Pons (tissue), 1 donor: ENCODE measurements around the gene NDUFB11.

Experiments
- DNase-seq: peaks from one replicate; pipeline ENCODE4 v3.0.0-alpha.2; 2016; ENCODE audit warnings: low spot score

NDUFB11 gene

GRCh38 chrX:47174846-47175587 is 30.5 kb upstream of the NDUFB11 start:
- no peak for DNase-seq

GRCh38 chrX:47174376-47174775 is 29.9 kb upstream of the NDUFB11 start:
- DNase-seq, result no peak

- no peak for DNase-seq
Observed at GRCh38 chrX:47172971-47173792, 28.7 kb upstream of the NDUFB11 start.

- DNase-seq, result no peak
Observed at GRCh38 chrX:47172549-47172948, 28.0 kb upstream of the NDUFB11 start.

GRCh38 chrX:47171996-47172395 is 27.5 kb upstream of the NDUFB11 start:
- no peak for DNase-seq

- no peak for DNase-seq
Observed at GRCh38 chrX:47170861-47171692, 26.6 kb upstream of the NDUFB11 start.

GRCh38 chrX:47169726-47170515 is 25.4 kb upstream of the NDUFB11 start:
- no peak for DNase-seq

- no peak for DNase-seq
Observed at GRCh38 chrX:47169273-47169672, 24.8 kb upstream of the NDUFB11 start.

- no peak for DNase-seq
Observed at GRCh38 chrX:47168495-47169073, 24.1 kb upstream of the NDUFB11 start.

GRCh38 chrX:47166126-47166525 is 21.6 kb upstream of the NDUFB11 start:
- DNase-seq, result no peak

GRCh38 chrX:47164420-47164819 is 19.9 kb upstream of the NDUFB11 start:
- no peak for DNase-seq

- DNase-seq, result no peak
Observed at GRCh38 chrX:47162927-47163583, 18.6 kb upstream of the NDUFB11 start.

GRCh38 chrX:47160781-47161180 is 16.3 kb upstream of the NDUFB11 start:
- no peak for DNase-seq

- no peak for DNase-seq
Observed at GRCh38 chrX:47158781-47159180, 14.3 kb upstream of the NDUFB11 start.

- DNase-seq, result no peak
Observed at GRCh38 chrX:47158131-47158530, 13.6 kb upstream of the NDUFB11 start.

- DNase-seq, result no peak
Observed at GRCh38 chrX:47156611-47157520, 12.4 kb upstream of the NDUFB11 start.

GRCh38 chrX:47151435-47151834 is 6.9 kb upstream of the NDUFB11 start:
- no peak for DNase-seq

GRCh38 chrX:47148946-47149345 is 4.4 kb upstream of the NDUFB11 start:
- no peak for DNase-seq
